ENCODE data around the gene RGS10.

RGS10 gene

GRCh38 chr10:119498889-119499676 is 43.4 kb downstream of the RGS10 start:
- in situ Hi-C loops (cut with HindIII; ENCODE audit: low sequenced_read_pairs), result no loop called here
- H3K4me3 ChIP-seq (ENCODE audit: low read depth, low read length), result no peak overlapping the region
- TF ChIP-seq CTCF (IDR thresholded peaks at IDR 0.05; ENCODE audit: low read depth, low read length, missing control alignments), result no peak
- DNase-seq (ENCODE audit: low read depth), result no peak

GRCh38 chr10:119497243-119497642 is 45.3 kb downstream of the RGS10 start:
- in situ Hi-C loops (cut with HindIII; ENCODE audit: low sequenced_read_pairs), result no loop called here
- TF ChIP-seq CTCF (IDR thresholded peaks at IDR 0.05; ENCODE audit: low read depth, low read length, missing control alignments), result no peak
- no peak for DNase-seq (ENCODE audit: low read depth)
- no peak overlapping the region for H3K4me3 ChIP-seq (ENCODE audit: low read depth, low read length)

DNA sequence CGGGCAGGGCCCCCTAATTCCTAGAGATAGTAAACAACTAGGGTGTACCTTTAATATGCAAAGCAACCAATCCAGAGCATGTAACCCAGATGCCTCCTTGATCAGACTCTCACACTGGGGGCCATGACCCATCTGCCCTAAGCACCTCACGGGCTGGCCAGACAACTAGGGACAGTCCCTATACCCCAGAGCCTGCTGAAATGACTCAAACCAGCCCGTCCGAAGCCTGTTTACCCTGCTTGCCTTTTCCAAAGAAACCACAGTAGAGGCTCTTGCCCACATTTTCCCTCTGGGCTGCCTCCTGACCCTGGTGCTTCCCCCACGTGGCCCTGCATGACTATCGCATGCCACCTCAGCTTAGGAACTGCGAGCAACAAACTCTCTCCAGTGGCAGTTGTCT is 46.2 kb downstream of the RGS10 start:
- no peak for DNase-seq (ENCODE audit: low read depth)
- in situ Hi-C loops (cut with HindIII; ENCODE audit: low sequenced_read_pairs), result no loop called here
- no peak overlapping the region for H3K4me3 ChIP-seq (ENCODE audit: low read depth, low read length)
- no peak for TF ChIP-seq CTCF (IDR thresholded peaks at IDR 0.05; ENCODE audit: low read depth, low read length, missing control alignments)

DNA sequence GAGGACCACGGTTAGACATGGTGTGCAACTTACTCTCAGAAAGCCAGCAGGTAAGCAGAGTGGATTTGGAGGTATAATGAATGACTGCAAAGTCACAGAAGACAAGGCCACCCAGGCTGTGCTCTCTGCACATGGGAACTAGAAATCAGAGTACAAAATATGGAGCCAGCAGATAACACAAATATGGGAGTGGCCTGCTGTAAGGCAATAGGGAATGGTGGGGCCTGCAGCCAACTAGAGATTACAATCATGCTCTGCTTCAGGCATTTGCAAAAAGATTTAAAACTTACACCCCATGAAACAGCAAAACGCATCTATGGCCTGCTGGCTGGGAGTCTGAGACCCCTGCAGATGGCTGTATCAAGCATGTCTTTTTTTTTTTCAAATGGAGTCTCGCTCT is 47.0 kb downstream of the RGS10 start:
- TF ChIP-seq CTCF (IDR thresholded peaks at IDR 0.05; ENCODE audit: low read depth, low read length, missing control alignments), result no peak
- in situ Hi-C loops (cut with HindIII; ENCODE audit: low sequenced_read_pairs), result no loop called here
- DNase-seq (ENCODE audit: low read depth), result no peak
- no peak overlapping the region for H3K4me3 ChIP-seq (ENCODE audit: low read depth, low read length)

- no peak for TF ChIP-seq CTCF (IDR thresholded peaks at IDR 0.05; ENCODE audit: low read depth, low read length, missing control alignments)
- no peak for DNase-seq (ENCODE audit: low read depth)
- in situ Hi-C loops (cut with HindIII; ENCODE audit: low sequenced_read_pairs), result no loop called here
- H3K4me3 ChIP-seq (ENCODE audit: low read depth, low read length), result no peak overlapping the region
Measured at GRCh38 chr10:119495021-119495505, 47.5 kb downstream of the RGS10 start.

GRCh38 chr10:119494236-119495020 is 48.1 kb downstream of the RGS10 start:
- no peak for DNase-seq (ENCODE audit: low read depth)
- no peak for TF ChIP-seq CTCF (IDR thresholded peaks at IDR 0.05; ENCODE audit: low read depth, low read length, missing control alignments)
- H3K4me3 ChIP-seq (ENCODE audit: low read depth, low read length), result no peak overlapping the region
- in situ Hi-C loops (cut with HindIII; ENCODE audit: low sequenced_read_pairs), result no loop called here

All from astrocyte of the cerebellum (primary cell).